ES-I3 (cell line): Measurements from ENCODE around the gene SPIRE1.
A peak's percentile ranks its signal among the peaks of the same experiment; 100 is the strongest.
"Not testable (repeated sequence)": the region's sequence is repeated elsewhere in the genome, so short reads cannot be mapped to it uniquely, and the experiment has no call there.

Experiments used
- H3K36me3 ChIP-seq: 2 replicates; pipeline ENCODE4 v1.6.1; 2013; ENCODE audit warnings: mild to moderate bottlenecking, low read length, control low read depth, moderate library complexity; ENCODE audit not compliant: insufficient read depth
- H3K4me1 ChIP-seq: 2 replicates; pipeline ENCODE4 v1.6.1; 2013; ENCODE audit warnings: mild to moderate bottlenecking, control low read depth, low read length; ENCODE audit not compliant: insufficient read depth
- H3K9ac ChIP-seq: 2 replicates; pipeline ENCODE4 v1.6.1; 2013; ENCODE audit warnings: low read depth, mild to moderate bottlenecking, low read length, moderate library complexity
- H3K9me3 ChIP-seq: 2 replicates; pipeline ENCODE4 v1.6.1; 2013; ENCODE audit warnings: mild to moderate bottlenecking, low read length, moderate library complexity; ENCODE audit not compliant: control insufficient read depth, insufficient read depth

Gene SPIRE1

GRCh38 chr18:12658426-12659138 lies 675 bp upstream of the SPIRE1 start:
- Histone ChIP-seq H3K4me1 (peaks cover 4% of the 10 kb centered on the region; the same call in 1 of the 2 replicates), H3K9ac (peak overlapping the region; percentile 76), H3K9me3 (no peaks in the 10 kb centered on the region), H3K36me3 (no peaks in the 10 kb centered on the region)

DNA sequence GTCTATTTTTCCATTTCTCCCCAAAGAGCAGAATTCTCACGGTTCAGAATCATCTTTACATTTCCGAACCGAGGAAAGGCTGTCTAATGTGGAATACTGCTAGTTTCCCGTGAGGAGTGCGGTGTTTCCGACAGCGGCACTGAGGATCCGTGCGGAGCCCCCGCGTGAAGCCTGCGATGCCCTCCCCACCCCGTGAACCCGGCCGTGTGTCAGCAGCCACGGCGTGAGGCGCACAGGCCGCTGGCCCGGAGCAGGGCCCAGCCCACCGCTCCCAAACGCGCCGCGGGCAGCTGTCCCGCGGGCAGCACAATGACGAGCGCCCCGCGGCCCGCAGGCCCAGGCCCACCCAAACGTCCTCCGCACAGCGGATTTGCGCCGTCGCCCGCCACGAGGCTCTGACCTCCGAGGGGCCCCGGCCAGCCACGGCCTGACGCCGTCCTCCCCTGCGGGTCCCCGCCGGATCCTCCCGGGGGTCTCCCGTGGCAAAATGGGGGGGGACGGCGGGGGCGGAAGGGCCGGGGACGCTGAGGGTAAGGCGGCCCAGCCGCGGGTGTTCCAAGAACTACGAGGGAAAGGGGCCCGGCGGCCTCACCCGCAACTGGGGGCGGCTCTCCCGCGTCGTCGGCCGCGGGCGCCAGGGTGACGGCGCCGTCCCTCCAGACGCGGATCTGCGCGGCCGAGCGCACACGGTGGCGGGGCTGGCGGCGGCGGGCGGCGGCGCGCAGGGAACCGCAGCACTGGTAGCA lies 796 bp downstream of the SPIRE1 start:
- H3K9ac ChIP-seq: peak overlapping the region; percentile 76
- H3K4me1 ChIP-seq: peaks cover 15% of the 10 kb centered on the region

GRCh38 chr18:12656605-12656937 lies 1.3 kb downstream of the SPIRE1 start:
- Histone ChIP-seq H3K36me3 (no peaks in the 10 kb centered on the region), H3K9ac (peak overlapping the region; percentile 76), H3K4me1 (peaks cover 20% of the 10 kb centered on the region), H3K9me3 (no peaks in the 10 kb centered on the region)

More for the DNA sequence above, 796 bp downstream of the SPIRE1 start:
- no peaks in the 10 kb centered on the region for H3K9me3 ChIP-seq
- H3K36me3 ChIP-seq: no peaks in the 10 kb centered on the region

DNA sequence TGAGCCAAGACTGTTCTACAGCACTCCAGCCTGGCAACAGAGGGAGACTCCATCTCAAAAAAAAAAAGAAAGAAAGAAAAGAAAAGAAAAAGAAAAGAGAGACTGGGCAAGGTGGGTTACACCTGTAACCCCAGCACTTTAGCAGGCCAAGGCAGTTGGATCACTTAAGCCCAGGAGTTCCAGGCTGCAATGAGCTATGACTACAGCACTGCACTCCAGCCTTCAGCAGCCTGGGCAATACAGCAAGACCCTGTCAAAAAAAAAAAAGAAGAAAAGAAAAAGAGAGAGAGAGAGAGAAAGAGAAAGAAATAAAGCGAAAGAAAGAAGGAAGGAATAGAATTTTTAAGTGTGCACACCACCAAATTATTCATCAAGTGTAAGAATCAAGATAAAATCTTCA lies 2.9 kb downstream of the SPIRE1 start:
- H3K36me3 ChIP-seq: no peaks in the 10 kb centered on the region
- H3K9ac ChIP-seq: no peak overlapping the region
- no peaks in the 10 kb centered on the region for H3K9me3 ChIP-seq
- peaks cover 22% of the 10 kb centered on the region for H3K4me1 ChIP-seq

DNA sequence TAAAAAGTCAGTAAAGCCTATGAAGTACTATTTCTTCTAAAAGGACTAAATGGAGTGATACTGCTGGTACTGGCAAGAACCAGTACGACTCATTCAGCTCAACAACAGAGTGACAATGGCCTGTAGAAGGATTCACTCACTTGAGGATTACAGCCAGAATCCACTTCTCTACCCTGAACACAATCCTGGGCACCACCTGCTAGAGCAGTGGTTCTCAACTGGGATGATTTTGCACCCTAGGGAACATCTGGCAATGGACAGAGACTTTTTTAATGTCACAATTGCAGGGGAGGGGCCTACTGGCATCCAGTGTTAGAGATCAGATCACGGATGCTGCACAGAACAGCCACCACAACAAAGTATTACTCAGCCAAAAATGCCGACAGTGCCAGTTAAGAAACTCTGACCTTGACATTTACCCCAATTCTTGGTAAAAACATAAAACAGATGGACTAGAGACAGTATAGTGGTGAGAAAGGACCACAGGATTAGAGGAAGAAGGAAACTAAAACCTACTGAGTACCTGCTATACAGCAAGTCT lies 5.0 kb downstream of the SPIRE1 start:
- no peaks in the 10 kb centered on the region for H3K9me3 ChIP-seq
- peaks cover 22% of the 10 kb centered on the region for H3K4me1 ChIP-seq
- H3K36me3 ChIP-seq: no peaks in the 10 kb centered on the region
- no peak overlapping the region for H3K9ac ChIP-seq

GRCh38 chr18:12651651-12652050 lies 6.3 kb downstream of the SPIRE1 start:
- no peak overlapping the region for H3K9ac ChIP-seq
- H3K4me1 ChIP-seq: peaks cover 27% of the 10 kb centered on the region
- H3K36me3 ChIP-seq: no peaks in the 10 kb centered on the region

GRCh38 chr18:12647773-12648172 lies 10.1 kb downstream of the SPIRE1 start:
- no peaks in the 10 kb centered on the region for H3K36me3 ChIP-seq
- H3K9ac ChIP-seq: no peak overlapping the region
- peaks cover 29% of the 10 kb centered on the region; the same call in 1 of the 2 replicates for H3K4me1 ChIP-seq
- H3K9me3 ChIP-seq: no peaks in the 10 kb centered on the region

More at GRCh38 chr18:12651651-12652050, 6.3 kb downstream of the SPIRE1 start:
- H3K9me3 ChIP-seq: no peaks in the 10 kb centered on the region

DNA sequence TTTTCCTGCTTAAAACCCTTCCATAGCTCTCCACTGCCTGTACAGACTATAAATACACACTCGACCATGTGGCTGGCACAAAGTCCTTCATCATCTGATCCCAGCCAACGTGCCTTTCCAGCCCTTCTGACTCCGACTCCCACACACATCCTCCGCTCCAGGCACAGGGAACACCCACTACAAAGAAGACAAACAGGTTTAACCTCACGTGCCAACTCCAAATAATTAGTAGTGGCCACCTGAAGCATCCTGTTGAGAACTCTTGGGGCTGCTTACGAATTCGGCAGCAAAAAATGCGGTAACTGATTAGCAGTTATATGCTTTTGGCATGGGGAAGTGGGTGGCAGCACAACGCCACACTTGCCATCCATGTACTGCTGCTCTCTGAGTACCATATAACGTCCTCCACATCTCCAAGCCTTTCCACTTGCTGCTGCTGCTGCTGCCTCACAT lies 12.1 kb downstream of the SPIRE1 start:
- H3K36me3 ChIP-seq: no peaks in the 10 kb centered on the region
- peaks cover 17% of the 10 kb centered on the region for H3K4me1 ChIP-seq
- no peaks in the 10 kb centered on the region for H3K9me3 ChIP-seq
- H3K9ac ChIP-seq: no peak overlapping the region

GRCh38 chr18:12645254-12645653 lies 12.7 kb downstream of the SPIRE1 start:
- Histone ChIP-seq H3K4me1 (peaks cover 22% of the 10 kb centered on the region), H3K9ac (no peak overlapping the region), H3K36me3 (no peaks in the 10 kb centered on the region), H3K9me3 (no peaks in the 10 kb centered on the region)

- H3K4me1 ChIP-seq: peaks cover 23% of the 10 kb centered on the region
- H3K9me3 ChIP-seq, H3K9ac ChIP-seq, H3K36me3 ChIP-seq: not testable (repeated sequence)
Measured at GRCh38 chr18:12643756-12644155, 14.2 kb downstream of the SPIRE1 start.

GRCh38 chr18:12640881-12641200 lies 17.1 kb downstream of the SPIRE1 start:
- Histone ChIP-seq H3K4me1 (peaks cover 10% of the 10 kb centered on the region), H3K36me3 (no peaks in the 10 kb centered on the region), H3K9ac (no peak overlapping the region), H3K9me3 (no peaks in the 10 kb centered on the region)

- Histone ChIP-seq H3K4me1 (peaks cover 7% of the 10 kb centered on the region; the same call in 1 of the 2 replicates), H3K9ac (no peak overlapping the region)
Measured at GRCh38 chr18:12639990-12640880, 17.7 kb downstream of the SPIRE1 start.

DNA sequence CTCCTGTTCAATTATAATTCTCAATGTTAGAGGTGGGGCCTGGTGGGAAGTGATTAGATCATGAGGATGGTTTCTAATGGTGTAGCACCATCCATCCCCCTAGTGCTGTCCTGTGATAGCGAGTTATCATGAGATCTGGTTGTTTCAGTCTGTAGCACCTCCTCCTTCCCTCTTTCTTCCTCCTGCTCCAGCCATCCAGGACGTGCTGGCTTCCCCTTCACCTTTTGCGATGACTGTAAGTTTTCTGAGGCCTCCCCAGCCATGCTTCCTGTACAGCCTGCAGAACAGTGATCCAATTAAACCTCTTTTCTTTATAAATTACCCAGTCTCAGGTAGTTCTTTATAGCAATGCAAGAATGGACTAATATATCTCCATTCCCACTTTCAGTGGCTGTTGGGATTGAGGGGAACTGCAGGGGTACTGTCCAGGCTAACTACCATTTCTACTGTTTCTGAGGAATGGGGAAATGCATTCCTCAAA lies 19.2 kb downstream of the SPIRE1 start:
- Histone ChIP-seq H3K9me3 (no peaks in the 10 kb centered on the region), H3K4me1 (peaks cover 7% of the 10 kb centered on the region; the same call in 1 of the 2 replicates), H3K36me3 (no peaks in the 10 kb centered on the region), H3K9ac (no peak overlapping the region)

More at GRCh38 chr18:12639990-12640880, 17.7 kb downstream of the SPIRE1 start:
- H3K9me3 ChIP-seq: no peaks in the 10 kb centered on the region
- H3K36me3 ChIP-seq: no peaks in the 10 kb centered on the region
